GM19324 (cell line): Measurements from ENCODE around the gene TRPM5.

Experiments
- ATAC-seq: cut with Tn5 transposase; IDR thresholded peaks from one replicate; pipeline ENCODE4 v1.9.1; 2021; ENCODE audit warnings: mild to moderate bottlenecking, moderate library complexity; ENCODE audit not compliant: unreplicated experiment, low FRiP score

TRPM5 gene

DNA sequence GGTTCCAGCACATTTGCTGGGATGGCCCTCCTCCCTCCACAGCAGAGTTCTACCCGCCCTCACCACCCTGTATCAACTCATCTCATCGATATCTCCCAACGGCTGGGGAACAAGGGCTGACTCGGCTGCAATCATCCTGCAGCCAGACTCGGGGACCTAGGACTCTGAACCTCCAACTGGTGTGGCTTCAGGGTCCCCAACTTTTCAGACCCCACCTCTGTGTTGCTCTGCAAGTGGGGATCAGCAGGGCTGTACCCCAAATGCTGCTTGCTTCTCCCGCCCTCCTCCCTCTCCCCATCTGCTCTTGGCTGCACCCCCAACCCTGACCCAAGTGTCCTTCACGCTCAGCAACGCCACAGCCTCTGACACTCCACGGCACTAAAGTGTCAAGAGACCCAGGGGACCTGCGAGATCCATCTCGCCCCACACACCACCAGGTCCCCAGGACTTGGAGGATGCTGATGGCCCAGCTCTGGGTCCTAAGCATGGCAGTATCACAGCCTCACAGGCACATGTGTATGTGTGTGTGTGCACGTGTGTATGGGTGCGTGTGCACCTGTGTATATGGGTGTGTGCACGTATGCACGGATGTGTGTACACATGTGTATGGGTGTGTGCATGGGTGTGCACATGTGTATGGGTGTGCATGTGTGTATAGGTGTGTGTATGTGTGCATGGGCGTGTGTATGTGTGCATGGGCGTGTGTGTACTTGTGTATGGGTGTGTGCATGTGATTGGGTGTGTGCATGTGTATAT lies 26.9 kb upstream of the TRPM5 start:
- ATAC-seq = no peak

DNA sequence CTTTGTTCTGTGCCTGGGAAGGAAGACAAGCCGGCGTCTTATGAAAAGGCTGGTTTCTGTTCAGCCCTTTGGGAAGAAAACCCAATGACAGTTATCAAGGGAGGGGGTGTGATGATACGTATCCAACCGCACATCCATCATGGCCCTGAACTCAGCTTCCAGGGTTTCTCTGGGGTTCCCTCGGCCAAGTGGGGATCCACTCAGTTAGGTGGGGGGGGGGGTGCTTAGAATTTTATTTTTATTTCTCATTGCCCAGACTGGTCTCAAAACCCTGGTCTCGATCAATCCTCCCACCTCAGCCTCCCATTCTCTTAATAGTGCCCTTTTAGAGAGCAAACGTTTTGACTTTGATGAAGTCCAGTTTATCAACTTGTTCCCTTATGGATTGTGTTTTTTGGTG lies 26.2 kb upstream of the TRPM5 start:
- no peak for ATAC-seq

DNA sequence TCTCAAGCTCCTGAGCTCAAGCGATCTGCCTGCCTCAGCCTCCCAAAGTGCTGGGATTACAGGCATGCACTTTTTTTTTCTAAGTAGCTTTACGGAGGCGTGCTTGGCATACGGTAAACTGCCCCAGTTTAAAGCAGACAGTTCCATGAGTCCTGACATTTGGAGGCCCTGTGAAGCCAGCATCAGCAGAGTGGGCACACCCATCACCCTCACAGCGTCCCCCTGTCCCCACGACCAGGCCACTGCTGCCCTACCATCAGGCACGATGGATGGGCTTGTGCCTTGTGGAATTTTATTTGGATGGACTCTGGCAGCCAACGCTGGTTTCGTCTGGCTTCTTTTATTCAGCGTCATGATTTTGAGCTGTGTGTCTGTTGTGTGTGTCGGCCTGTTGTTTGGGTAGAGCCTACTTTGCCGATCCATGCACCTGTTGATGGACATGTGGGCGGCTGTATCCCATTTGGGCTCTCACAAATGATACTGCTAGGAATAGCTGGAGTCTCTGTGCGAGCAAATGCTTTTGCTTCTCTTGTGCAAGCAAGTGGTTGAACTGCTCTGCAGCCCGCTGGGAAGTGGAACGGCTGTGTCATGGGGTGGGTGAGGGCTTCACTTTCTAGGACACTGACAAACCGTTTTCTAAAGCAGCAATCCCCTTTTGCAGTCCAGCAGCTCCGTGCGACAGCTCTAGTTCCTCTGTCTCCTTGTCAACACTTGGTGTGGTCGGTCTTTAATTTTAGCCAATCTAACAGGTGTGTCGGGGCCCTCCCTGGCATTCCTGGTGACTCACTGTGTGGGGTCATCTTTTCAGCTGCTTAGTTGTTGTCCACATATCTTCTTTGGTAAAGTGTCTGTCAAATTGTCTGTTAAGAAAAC lies 24.3 kb upstream of the TRPM5 start:
- ATAC-seq = no peak

DNA sequence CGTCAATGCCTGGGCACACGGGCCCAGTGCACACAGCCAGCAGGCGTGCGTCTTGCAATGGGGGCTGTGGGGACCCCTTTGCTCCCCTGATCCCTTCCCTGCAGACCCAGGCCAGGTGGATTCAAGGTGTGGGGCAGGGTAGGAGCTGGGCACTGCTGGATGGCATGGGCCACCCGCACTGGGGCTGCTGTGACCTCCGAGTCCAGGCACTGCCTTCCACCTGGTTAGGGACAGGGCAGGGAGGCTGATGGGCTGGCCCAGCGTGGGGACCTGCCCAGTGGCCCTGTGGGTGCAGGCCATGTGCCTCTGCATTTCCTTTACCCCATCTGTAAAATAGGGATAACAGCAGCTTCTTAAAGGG lies 23.4 kb upstream of the TRPM5 start:
- ATAC-seq = no peak

DNA sequence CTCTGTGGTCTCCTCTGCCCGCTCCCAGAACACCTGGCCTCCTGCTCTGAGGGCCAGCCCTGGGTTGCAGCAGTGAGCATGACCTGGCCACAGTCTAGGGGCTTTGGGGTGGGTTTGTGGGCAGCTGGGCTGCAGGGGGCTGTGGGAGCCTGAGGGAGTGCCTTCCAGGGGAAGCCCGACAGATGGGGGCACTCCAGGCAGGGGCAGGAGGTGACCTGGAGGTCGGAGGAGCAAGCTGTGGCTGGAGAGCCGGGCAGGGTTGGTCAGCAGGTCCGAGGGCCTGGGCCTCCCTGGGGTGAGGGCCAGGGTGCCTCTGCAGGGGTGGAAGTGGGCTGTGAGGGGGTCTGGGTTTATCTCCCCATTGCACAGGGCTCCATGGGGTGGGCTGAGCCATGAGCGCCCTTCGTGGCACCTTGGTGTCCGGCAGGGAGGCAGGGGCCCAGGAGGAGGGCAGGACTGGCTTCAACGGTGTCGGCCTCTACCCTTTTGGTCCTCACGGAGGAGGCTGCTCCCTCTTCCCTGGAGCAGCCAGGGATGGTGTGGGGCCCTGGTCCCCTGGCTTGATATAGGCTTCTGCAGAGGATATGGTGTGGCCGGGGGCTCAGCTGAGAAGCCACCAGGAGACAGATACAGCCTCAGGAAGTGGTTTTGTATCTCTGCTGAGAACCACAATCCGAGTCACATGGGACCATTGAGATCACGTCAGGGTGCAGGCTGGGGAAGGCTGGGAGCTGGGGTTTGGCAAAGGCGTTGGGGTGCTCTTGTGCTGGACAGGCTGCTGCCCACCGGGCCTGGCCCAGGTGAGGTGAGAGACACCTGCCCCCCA lies 22.8 kb upstream of the TRPM5 start:
- no peak for ATAC-seq

DNA sequence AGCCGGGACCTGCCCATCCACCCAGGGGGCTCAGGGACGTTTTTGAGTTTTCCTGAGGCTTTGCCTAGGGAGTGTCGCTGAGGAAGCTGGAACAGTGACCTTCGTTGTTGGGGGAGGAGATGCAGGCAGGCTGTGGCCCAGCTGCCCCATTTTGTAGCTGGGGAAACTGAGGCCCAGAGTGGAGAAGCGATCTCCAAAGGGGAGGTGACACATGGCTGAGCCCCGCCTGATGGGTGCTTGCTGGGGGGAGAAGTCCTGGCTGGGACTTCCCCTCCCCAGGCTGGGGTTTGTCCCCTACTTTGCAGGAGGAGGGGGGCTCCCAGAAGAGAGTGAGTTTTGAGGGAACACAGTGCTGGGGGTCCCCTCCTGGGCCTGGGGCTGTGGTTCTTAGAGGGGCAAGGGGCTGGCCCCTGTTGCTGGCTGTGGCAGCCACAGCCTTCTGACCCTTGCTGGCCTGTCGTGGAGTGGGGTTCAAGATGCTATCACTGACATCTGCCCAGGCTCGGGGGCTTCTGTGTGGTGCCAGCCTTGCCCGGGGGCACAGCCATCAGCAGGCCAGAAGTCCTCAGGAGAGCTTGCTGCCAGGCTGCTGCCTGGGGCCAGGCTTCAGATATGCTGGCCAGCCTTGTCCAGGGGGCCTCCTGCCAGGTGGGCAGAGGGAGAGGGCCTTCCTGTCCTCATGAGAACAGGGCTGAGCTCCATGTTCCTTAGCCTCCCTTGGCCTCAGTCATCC lies 21.9 kb upstream of the TRPM5 start:
- ATAC-seq = no peak

DNA sequence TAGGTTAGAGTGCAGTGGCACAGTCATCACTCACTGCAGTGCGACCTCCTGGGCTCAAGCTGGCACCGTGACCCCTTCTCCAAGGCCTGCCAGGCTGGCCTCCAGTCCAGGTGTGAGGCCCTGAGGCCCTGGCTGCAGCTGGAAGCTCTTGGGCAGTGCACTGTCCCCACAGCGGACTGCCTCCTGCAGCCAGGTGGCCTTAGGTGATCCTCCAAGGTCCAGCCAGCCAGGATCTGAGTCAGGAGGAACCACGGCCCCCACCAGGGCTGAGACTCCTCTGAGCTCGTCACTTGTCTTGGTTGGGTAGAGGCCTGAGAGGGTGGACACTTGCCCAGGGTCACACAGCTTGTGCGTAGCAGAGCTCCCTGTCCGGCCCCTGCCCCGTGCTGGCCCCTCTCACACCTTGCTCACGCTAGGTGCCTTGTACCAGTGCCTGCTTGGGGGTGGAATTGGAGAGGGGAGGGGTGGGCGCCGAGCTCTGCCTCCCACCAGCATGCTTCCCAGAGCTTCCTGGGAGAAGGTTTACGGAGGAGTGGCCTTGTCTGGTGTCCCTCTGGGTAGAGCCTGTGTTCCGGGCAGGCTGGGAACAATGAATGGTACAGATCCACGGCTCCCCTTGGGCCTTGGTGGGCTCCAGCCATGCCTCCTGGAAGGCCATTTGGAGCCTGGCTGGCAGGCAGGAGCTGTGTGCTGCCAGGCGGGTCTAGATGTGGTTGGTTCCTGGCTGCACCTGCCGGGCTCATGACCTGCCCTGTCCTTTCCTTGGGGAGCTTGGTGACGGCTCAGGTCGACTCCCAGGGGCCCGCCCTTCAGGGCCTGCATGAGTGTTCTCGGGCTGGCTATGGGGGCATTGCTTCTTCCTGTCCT lies 21.1 kb upstream of the TRPM5 start:
- ATAC-seq = no peak

DNA sequence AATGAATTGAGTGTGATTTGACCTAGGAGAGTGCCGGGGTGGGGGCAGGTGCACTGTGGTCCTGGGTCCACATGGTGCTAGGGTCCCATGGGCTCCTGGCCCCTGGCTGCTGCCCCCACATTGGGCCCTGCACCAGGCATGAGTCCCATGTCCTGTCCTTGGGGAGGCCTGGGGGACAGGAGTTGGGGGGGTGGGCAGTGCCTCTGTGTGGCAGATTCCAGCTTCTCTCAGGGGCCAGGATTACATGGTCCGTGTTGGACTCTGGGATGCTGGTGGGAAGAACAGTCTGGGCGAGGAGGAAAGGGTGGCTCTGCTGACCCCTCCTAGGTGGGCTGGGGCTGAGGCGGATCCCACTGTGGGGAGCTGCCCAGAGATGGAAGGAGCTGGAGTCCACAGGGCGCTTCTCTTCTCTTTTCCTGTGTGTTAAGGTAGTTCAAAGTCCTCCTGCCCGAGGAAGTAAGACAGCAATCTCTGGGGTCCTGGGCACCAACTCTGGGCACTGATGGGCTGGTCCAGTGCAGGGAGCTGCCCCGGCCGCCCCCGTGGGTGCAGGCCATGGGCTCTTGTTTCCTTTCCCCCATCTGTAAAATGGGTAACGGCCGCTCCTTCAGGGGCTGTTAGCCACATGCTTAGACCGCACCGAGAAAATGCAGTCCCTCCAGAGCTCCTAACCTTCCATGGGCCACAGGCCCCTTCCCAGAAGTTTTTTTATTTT lies 20.3 kb upstream of the TRPM5 start:
- no peak for ATAC-seq

DNA sequence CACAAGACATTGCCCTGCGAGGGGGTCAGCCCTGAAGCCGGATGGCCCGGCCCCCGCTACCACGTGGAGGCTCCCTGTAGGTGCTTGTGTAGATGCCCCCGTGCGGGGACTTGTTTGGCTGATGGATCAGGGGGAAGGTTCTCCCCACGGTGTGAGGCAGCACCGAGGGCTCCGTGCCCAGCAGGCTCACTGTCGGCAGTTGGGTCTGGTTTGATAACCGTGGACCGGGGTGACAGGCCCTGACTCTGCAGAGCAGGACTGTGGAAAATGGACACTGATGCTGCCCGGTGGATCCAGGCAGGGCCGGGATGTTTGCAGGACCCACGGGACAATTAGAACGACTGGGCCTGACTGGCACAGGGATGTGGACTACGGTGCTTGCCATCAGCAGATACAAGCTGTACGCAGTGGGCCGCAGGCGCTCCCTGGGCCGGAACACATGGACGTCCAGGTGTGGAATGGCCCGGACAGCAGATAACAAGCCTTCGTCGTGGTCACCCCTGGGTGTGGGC lies 19.5 kb upstream of the TRPM5 start:
- ATAC-seq = no peak

DNA sequence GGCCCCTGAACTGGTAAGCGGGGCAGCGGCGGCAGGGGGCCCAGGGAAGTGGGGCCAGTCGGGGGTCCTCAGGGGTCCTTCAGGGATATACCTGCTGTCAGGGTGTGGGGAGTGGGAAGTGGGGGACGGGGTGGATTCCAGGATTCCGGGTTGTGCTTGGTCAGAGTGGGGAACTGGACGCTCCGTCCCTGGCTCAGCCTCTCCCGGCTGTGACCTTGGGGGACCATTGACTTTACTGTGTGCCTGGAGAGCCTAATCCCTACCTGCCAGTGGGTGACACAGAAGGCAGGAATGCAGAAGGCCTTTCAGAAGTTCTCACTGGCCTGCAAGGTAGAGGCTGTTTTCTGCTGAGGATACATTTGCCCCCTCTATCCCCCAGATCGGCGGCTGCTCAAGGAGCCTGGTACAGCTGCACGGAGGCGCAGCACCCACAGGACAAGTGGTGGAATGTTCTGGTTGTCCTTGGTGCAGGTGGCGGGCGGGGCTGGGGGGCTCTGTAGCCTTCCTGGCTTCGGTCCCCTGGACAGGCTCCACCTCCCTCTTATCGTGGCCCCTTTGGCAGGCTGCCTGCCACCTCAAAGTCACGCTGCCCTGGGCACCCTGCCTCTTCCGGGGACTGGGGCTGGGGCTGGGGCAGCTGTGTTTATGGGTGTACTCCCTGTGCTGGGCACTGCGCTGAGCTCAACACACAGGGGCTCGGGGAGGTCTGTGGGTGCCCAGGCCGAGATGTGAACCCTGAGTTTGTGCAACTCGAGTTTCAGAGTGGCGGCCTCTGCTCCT lies 18.9 kb upstream of the TRPM5 start:
- no peak for ATAC-seq

DNA sequence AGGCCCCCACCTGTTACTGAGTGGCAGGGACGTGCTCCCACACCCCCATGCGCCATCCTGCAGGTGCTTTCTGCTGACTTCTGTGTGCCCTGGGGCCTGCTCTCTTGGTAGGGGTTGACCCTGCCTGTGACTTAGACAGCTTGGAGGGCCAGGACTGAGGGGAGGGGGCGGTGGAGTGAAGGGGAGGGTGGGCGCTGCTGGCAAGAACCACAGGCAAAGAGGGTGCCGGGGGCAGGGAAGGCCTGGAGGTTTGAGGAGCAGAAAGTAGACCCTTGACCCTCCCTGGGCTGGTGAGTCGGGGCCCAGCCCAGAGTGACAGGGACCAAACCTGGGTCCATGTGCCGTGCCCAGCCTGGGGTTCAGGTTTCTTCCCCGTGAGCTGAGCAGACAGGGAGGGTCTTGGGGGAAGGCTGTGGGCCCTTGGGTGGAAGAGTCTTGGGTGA lies 18.2 kb upstream of the TRPM5 start:
- no peak for ATAC-seq

DNA sequence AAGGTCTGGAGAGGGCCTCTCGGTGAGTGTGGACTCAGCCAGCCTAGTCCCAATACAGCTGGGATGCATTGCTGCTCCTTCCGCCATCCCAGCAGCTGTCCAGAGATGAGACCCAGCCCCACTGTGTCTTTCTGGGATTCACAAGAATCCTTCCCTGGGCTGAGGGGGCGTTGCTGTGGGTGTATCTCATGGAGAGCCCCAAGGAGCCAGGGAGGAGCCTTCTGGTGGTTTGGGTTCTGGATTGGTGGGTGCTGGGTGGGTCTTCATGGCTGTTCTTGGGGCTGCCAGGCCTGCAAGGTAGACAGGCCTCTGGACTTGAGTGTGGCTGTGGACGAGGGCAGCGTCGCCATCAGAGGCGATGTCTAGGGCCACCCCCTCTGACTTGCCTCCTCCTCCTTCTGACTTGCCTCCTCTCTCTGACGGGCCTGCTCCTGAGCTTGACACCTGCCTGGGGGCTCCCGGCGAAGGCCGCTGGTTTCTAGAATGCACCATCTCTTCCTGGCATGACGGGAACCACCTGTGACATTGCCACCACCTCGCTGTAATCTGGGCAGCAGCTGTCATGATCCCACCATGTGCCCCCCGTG lies 17.7 kb upstream of the TRPM5 start:
- ATAC-seq = no peak

DNA sequence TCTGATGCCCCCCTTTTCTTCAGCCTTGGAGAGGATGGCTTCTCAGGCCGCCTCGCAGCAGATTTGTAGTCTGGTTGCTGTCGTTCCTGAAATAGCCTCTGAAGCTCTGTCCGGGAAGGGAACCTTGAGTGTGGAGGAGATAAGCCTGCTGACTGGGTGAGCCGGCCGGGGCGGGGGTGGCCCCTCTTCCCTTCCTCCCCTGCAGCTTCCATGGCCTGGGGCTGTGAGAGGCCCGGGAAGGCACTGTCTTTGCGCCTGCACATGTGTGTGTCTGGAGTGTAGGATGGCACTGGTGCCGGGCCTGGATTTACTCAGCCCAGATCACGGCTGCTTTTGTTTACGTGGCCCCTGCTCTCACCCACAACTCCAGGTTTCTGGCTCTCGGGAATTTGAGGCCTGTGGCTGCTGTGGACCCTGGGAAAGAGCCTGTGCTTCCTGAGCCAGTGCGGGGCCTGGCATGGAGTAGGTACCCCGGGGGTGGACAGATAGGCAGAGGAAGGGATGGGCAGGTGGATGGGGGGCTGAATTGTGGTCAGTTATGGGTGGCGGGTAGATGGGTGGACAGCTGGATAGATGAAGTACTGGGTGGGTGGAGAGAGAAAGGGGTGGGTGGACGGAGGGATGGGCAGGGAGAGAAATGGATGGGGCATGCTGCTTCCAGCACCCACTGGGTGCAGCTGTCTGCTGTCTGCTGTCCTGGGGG lies 17.1 kb upstream of the TRPM5 start:
- no peak for ATAC-seq

DNA sequence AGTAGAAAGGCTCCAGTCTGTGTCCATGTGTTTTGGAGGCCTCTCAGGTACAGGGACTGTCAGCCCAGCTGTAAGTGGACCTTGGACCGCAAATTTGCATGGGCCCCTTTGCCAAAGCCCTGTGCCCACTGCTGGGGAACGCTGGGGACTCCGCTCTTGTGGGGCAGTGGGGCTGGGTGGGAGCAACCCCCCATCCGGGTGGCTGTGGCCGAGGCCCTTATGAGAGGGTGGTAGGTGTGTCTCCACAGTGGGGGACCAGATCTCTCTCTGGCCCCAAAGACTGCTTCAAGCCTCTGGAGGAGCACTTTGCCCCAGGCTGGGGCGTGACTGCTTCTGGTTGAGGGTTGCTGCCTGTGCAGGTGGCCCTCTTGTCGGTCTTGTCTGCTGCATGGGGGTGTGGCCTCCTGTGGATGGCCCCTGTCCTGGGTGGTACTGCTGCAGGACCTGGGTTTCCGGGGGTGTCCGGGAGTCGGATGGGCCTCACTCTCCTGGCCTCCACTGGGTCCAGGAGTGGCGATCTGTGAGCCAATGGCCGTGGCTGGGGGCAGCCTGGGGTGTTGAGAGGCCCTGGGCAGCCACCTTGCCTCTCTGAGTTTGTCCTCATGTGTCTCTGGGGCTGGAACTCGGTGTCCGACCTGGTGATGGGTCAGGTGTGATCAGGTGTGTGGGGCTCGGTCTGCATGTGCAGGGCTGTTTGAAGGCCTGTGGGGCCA lies 16.4 kb upstream of the TRPM5 start:
- ATAC-seq = no peak

DNA sequence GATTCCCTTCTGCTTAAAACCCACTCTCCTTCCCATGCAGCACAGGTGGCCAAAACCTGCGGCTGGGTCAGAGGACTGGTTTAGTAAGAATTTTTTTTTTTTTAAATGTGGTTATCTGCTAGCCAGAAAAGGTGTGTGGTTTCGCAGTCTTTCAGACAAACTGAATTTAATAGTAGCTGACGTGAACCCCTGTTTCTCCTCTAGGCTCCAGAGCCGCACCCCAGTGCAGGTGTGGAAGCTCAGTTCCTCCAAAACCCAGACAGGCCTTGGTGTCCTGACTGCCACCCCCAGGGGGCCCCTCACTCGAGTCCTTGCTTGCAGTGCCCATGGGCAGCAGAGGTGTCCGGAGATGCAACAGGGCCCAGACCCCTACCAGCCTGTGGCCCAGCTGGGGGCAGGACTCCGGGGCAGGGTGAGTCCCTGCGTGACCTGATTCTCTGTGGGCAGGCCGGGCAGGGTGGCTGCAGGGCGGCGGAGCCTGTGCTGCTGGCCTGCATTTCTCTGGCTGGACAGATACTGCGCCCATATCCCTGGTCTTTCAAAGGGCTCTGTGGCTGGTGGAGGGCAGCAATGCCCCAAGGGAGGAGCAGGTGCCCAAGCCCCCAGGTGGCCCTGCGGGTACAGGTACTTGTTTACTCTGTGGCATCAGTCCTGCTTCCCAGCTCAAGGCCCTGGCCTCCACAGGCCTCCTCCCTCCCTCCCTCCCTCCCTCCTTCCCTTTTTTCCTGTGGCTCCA lies 15.7 kb upstream of the TRPM5 start:
- ATAC-seq = no peak
